ENCODE results near the gene CADM2. TPM values are rescaled to one million over a fixed set of nuclear protein-coding genes. Genes with fewer than 3 reads are reported as not detected.

Gene CADM2
- polyA plus RNA-seq, 1 donor, result 5.8 TPM

DNA sequence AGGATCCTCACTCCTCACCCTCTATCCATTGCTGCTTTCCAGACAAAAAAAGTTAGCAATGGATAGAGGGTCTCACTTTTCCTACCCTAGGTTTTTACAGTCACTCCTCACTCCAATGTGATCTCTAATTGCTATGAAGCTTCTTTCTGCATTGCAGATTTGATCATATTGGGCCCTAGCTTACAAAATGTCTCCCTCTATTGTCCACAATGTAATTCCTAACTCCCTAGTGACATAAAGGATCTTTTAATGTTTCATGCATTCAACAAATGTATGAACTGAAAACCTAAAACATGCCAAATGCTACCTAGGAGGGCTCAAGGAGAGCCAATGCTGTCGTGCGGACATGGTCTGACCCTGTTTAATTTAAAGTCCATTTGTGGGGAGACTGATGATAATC, 234.8 kb downstream of the CADM2 start:
- DNase-seq, result no peak

DNA sequence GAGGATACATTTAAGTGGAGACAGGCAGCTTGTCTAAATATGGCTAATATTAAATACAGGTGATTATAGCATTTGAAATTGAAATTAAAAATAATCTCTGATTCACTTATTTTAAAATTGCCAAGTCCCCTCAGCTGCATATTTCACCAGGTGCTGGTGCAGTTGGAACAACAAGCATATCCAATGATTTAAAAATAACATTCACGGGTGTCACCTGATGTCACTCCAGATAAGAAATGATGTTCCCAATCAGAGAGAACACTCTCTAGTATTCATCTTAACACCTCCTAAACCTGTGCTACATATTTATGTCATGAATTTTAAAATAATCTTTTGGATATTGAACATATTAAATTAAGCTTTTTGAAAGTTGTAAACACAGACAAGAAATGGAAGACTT, 249.9 kb downstream of the CADM2 start:
- DNase-seq, result no peak

DNA sequence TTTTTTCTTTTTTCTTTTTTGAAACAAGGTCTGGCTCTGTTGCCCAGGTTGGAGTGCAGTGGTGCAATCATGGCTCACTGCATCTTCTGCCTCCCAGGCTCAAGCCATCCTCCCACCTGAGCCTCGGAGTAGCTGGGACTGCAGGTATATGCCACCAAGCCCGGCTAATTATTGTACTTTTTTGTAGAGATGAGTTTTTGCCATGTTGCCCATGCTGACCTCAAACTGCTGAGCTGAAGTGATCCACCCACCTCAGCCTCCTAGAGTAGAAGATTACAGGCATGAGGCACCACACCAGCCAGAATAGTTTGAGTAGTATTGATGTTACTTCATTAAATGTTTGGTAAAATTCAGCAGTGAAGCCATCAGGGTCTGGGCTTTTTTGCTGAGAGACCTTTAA, 251.8 kb downstream of the CADM2 start:
- DNase-seq, result no peak

DNA sequence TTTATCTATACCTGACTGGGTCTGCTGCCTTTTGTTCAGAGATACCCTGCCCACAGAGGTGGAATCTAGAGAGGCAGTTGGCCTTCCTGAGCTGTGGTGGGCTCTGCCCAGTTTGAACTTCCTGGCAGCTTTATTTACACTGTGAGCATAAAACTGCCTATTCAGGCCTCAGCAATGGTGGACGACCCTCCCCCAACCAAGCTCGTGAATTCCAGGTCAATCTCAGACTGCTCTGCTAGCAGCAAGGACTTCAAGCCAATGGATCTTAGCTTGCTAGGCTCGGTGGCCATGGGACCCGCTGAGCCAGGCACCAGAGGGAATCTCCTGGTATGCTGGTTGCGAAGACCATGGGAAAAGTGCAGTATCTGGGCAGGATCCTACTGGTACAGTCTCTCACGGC, 270.2 kb downstream of the CADM2 start:
- DNase-seq, result no peak

DNA sequence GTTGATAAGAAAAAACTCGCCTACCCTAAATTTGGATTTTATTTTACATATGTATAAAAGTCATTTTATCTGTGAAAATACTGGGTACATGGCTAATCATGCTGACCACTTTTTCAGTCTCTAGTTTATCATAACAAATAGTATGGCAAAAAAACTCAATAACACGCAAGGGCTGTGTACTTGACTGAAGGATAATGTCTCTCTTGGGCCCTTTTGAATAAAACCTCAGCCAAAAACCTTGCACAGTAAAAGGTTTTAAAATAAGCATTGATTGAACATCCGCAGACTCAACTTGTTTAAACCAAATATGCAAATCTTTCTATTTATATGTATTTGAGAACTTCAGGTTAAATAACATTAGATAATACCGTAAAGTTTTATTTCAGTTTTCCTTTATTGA, 285.3 kb downstream of the CADM2 start:
- DNase-seq, result no peak

DNA sequence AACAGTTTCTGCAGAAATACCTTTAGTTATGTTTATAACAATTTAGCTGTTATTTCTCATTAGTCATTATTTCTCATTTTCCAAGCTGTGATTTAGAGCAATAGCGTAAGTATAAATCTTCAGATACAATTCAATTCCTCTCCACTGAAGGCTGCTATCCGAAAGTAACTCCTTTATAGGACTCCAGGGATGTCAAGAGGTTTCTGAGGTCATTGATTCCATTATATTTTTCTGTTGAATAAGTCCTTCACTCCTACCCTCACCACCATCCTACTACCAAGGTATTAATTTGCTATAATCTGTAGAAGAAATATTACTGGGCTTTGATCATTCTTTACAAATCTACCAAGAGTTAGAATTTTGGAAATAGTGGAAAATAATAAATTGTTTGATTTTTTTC, 285.7 kb downstream of the CADM2 start:
- DNase-seq, result no peak

DNA sequence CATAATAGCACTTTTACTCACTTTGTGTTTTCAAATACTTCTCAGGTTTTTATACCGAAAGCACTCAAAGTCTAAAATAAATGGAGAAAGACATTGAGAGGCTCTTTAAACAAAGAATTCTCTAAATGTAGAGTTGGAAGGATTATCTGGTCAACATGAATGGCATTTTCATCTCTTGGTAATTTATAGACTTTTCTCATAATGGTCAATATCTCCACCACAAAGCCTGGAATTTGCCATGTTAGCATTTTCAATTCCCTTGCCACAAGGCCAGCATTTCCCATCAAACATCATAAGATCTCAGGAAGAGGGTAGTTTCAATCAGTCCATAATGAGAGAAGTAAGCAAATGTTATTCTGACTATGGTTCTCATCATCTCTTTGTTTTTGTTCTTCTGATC, 293.0 kb downstream of the CADM2 start:
- no peak for DNase-seq

DNA sequence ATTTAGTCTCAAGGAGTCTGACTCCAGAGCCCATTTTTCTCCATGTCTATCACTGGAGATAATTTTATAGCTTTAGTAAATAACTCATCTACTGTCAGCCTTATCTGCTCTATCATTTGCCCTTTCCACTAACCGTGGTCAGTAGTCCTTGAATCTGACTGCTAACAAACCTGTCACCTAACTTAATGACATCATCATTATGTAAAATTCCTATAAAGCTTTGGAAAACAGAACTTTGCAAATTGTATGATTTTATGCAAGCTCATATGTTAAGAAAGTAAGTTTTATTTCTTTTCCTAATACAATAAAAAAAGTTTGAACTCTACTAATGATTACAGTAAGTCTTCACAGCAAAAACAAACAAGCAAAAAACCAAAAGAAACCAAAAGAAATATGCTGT, 293.9 kb downstream of the CADM2 start:
- DNase-seq, result no peak

DNA sequence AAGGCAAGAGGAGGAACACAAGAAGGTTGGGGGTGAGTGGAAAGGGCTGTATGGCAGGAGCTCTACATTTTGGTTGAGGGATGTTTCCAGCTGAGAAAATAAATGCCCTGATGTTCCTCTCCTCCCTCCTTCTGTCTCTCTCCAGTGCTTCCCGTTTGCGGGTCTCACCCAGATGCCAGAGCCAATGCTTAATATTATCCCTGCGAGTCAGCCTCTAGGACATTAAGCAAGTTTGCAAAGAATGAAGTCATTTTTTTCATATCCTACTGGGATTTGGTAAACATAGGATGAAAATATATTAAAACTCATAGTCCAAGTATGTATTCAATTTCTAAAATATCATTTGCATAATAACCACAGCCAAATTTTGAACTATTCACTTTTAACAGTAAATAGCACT, 295.9 kb downstream of the CADM2 start:
- no peak for DNase-seq

DNA sequence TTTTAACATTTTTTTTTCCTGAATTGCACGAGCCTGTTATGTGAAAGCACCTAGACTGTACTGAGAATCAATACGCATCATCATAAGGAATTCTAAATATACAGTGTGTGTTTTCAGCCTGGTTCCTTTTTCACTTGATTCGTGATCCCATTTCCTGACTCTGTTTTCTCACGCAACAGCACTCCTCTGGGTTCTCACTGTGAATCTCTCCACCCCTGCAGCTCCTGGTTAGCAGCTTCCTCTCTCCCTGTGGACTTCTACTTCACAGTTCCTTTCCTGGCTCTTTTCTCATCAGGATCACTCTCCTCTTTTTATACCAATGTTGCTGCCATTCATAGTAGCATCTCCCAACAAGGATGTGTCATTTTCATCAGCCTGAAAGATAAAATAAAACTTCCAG, 297.2 kb downstream of the CADM2 start:
- DNase-seq, result peak; percentile 2

DNA sequence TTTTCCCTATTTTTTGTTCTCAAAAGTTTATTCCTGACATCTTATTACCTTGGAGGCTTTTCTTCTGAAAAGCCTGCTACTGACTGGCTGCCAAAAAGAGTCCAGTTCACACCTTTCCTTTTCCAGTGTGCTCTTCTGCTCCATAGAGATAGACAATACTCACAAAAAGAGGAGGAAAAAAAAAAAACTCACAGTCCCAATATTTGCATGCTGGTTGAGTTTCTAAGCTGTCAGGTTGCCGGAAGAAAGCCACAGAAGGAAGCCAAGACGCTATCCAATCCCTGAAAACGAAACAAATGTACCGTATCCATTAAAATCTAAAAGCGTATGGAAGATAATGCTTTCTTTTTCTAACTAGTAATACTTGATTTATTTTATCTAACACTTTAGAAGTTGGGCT, 299.5 kb downstream of the CADM2 start:
- DNase-seq, result no peak

DNA sequence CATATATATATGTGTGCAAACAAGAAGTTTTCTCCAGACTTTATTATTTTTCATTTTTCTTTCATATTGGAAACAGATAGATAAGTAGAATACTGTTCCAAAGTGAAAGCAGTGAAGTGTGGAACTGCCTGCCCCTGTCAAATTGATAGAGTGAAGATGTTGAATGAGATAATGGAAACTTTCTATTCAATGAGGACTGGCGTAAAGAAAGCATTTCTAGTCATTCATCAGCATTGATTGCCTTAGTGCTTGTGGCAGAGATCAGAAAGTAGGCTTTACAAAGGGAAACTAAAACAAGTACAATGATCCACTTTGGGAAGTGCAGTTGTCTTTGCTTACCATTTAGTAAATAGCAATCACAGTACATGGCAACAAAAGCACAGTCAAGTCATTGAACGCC, 300.0 kb downstream of the CADM2 start:
- DNase-seq, result no peak

DNA sequence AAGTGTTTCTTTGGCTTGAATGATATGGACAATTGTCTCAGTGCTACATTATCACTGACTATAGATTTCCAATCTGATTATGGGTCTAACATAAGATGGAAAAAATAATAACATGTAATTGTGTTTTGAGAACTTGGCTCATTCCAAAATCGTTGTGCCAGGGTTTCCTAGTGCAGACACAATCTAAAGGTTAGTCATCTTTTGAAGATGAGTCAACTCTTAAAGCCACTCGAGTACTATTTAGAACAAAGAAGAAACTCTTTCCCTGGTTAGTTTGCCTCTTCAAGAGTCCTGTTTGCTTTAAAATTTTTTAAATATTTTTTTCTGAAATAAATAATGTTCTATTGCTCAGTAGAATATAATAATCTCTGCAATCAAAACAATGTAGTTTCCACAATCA, 301.0 kb downstream of the CADM2 start:
- no peak for DNase-seq

DNA sequence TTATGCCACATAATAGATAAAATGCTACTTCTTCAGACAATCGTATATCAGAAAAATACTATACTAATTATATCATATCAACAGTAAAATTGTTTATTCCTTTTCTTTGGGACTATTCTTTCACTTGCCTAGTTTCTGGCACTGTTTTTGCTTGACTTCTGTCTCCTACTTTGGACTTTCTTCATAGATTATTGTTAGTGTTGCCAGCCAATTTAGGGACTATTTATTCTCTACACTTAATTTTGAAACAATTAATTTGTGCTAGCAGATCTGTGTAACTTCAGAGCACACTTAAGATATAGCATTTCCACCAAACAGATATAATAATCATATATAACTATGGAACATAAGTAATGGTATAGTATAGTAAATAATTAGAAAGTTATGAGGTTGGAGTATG, 305.6 kb downstream of the CADM2 start:
- no peak for DNase-seq

DNA sequence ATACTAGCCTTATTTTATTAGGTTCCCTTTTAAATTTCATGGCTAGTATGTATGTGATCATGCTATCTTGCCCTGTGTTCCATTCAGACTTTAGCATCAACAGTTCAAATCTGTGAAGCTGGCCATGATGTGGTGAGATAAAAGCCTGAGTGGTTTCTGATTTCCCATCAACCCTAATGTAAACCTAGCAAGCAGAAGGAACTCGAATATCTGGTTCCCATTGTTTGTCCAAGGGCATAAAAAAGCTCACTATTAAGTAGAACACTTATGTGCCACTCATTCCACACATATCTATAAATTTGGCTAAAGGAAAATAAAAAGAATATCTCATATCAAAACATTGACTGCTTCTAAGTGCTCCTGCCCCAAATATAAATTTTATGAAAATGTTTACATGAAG, 311.7 kb downstream of the CADM2 start:
- DNase-seq, result no peak

DNA sequence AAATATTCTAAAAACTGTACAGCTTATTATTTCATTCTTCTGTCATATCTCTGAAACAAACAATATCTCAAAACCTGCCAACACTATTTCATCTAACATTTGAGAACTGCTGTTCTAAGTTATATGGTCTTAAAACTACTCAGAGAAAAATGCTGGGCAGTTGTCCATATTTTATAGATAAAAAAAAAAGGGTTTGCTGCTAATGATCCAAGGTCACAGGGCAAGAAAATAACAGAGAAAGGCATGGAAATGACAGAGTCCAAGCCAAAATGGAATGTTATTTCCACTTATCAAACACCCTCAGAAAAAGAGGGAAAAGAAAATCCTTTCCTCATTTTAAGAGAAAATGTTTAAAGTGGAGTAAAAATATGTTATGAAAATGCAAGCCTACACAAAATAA, 313.1 kb downstream of the CADM2 start:
- DNase-seq, result no peak

DNA sequence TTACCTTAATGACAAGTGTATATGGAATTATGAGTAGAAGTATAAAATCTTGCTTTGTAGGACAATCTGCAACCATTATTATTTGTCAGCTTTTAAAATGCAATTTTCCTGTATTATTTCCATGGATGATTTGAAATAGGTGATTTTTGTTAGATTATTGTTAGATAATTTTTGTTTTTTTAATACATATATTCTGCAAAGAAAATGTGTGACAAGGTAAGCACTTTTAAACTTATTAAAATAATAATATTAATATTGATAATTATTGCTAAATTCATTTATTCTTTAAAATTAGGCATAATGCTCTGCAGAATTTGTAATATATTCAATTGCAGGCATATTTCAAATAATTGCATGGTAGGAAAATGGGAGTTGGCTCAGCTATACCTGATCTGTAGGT, 329.5 kb downstream of the CADM2 start:
- DNase-seq, result no peak

DNA sequence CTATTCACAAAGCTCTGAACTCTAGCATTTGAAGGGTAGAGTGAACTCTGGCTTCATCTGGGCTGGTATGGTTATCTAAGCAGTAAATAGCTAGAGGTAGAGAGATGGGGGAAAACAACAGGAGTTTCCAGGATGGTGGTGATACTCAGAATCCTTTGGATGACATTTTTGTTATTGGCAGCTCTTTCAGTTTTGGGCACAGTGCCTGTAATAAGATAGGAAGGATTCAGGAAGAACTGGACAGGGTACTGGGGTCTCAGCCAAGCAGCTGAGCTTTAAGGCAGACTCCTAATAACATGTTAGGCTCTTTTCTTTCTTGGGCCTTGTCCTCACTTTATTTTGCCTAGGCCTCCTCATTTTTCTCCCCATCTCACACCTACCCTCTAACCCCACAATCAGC, 338.5 kb downstream of the CADM2 start:
- DNase-seq, result no peak

DNA sequence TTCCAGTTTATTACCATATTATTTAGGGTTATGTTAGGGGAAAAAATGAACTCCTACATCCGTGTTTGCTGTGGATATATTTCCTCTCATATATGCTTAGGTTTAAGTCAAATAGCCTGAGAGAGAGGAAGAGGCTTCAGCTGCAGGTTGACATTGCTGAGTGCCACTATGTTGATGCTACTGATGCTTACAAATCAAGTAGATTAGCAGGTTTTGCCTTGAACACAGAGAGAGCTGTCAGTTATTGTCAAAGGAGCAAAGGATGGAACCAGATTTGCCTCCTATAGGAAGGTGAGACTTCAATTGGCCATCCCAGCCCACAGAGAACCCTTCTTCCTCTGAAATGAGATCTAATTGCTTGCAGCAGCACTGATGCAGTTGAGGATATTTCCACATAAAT, 339.2 kb downstream of the CADM2 start:
- DNase-seq, result no peak

DNA sequence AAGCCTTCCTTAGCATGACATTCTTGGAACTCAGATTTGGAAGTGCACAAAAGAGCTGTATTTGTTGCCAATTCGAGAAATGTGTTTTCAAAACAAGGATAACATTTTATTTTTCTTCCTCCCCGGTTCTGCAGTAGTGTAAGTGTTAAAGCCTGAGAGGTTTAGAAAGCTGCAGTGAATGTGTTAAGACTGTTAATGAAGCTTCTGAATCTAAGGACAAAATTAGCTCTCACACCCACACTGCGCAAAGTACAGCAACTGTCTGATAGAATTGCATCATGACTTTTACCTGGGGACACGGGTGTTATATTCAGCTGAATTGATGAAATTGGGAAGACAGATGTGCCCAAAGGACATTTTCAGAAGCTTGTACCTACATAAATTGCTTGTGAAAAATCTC, 344.4 kb downstream of the CADM2 start:
- DNase-seq, result no peak

DNA sequence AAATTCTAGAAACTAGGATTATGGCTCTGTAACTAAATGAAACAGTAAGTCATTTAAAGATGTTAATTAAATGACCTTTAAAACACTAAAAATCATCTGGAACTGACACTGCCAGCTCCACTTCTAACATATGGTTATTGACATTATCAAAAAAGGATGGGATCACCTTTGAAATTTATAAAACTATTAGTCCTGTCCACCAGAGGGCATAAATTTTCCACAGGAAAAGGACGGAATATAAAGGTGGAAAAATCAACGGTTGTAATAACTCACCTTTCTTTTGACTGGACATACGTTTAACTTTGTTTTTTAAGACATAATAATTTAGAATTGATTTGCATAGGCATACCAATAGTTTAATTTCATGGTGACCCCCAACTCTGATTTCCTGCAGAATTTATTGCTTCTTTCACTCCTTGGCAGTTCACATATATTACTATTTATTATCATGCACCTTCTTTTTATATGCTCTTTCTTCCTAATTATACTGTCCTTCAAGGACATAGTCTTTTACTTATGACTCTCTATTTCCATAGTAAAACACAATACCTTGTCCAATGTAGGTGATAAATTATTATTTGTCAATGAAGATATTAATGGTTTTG, 345.7 kb downstream of the CADM2 start:
- DNase-seq, result no peak

DNA sequence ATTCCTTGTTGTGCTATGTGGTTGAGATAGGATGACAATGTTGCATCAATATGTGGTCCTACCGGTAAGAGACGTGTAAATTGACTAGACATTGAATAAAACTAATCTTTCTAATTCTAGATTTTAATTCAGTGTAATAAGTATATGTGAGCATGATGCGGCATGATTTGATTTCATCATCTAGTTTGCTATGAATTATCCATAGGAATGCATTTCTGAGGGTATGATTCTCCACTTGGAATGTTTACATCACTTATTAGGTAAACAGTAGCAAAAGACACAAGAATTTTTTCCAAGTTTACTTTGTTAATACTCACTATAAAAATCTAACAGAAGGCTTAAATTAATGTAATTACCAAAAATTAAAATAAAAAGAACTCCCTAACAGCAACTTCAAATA, 353.5 kb downstream of the CADM2 start:
- no peak for DNase-seq

DNA sequence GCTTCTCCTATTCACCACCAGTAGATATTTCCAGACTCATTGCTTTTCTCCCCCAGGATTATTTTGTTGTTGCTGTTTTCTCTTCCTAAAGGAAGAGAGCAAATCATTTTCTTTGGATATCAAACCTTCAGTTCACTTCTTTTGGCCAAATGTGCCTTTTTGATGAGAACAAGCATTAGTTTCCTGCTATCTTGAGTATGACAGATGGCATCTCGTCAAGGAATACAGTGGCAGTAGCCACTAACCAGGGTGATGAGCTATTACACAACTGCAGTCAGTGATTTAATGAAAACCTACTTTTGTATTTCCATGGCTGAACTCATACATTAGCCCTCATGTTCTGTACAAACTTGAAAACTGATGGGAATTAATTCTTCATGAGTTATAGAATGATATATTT, 354.6 kb downstream of the CADM2 start:
- no peak for DNase-seq

DNA sequence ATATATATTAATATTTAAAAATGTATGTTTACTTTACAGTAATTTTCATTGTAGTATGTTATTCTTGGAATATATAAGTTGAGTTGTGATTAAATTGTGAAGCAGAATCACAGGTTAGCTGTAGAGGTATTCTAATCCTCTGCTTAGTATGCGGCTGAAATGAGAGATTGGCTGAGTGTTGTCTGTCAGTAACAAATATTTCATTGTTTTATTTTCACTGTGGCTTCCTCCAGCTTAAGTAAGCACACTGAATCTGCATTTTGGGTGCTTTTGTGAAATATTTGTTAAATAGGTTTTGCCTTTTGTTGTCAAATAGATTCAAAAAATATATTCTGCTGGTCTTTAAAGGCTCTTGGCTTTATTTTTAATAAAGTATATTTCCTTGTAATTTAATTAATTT, 357.5 kb downstream of the CADM2 start:
- no peak for DNase-seq

DNA sequence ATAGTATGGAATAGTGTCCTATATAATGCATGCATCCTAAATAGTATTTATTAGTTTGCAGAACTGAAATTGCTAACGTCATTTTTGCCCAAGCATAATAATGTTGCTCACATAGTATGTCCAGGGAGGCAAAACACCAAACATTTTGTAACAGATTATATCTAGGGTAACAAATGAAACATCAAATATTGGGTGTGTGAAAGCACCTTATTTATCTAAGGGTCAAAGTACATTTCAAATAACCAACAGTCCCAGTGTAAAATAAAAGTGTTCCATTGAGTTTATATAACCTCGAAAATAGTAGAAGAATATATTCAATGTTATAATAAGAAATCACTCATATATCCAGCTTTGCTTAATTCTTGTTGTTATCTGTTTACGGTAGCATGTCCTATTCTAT, 363.1 kb downstream of the CADM2 start:
- no peak for DNase-seq

DNA sequence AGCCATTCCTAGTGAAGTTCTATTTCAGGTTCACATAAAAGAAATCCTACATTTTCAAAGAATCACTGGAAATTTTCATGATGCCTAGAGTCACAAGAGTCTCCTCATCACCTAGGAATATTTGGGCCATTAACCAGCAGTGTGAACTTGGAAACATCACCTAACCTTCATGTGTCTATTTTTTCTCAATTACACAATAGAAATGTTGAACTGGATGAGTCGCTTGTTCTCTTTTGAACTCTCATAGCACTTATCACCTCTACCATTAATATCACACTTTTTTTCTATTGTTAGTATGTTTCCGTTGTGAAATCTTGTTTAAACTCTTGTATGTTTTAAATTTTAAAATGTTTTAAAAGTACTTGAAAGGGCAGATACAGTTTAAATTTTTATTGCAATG, 371.3 kb downstream of the CADM2 start:
- DNase-seq, result no peak
